Measurements from ENCODE around the gene SCN3B. TPM values are rescaled to one million over a fixed set of nuclear protein-coding genes. Genes with fewer than 3 reads are reported as not detected.

Gene SCN3B
- total and polyA plus RNA-seq, 2 of the 4 experiments (the other 2 are of a cell fraction), result under 0.01 to 0.03 TPM

- Histone ChIP-seq H3K9ac (ENCODE audit: low read depth, low read length) (no peak overlapping the region), H2AK9ac (replicated peaks; ENCODE audit: low read depth, low read length, poor library complexity) (no peak overlapping the region), H2AFZ (replicated peaks; ENCODE audit: low read length, poor library complexity) (no peak overlapping the region), H2BK15ac (ENCODE audit: low read depth, low read length) (no peak overlapping the region), H3K56ac (ENCODE audit: extremely low read depth, insufficient read depth, low read length) (no peak overlapping the region), H3K18ac (ENCODE audit: low read depth, low read length) (no peak overlapping the region), H3K14ac (replicated peaks; ENCODE audit: low read depth, low read length) (no peak overlapping the region), H4K91ac (ENCODE audit: insufficient read depth, low read depth, low read length) (no peak overlapping the region), H3K4me2 (ENCODE audit: low read depth, low read length) (no peak overlapping the region), H3K27me3 (ENCODE audit: control insufficient read depth, insufficient read depth, low read length) (peaks cover 3% of the 10 kb centered on the region), H3K36me3 (ENCODE audit: control insufficient read depth, insufficient read depth, low read length) (no peaks in the 10 kb centered on the region), H2BK5ac (ENCODE audit: low read depth, low read length, poor library complexity, severe bottlenecking) (no peak overlapping the region), H3K4me3 (ENCODE audit: insufficient read depth, low read depth, low read length) (no peak overlapping the region), H3K79me1 (ENCODE audit: low read depth in 1 of 2, low read length in 2 of 2) (no peaks in the 10 kb centered on the region), H3K27ac (ENCODE audit: insufficient read depth, low read length) (no peak overlapping the region), H2BK120ac (ENCODE audit: low read depth, low read length) (no peak overlapping the region), H3K4me1 (ENCODE audit: control insufficient read depth, insufficient read depth, low read length) (no peaks in the 10 kb centered on the region), H3K23ac (ENCODE audit: low read depth, low read length) (no peak overlapping the region), H2BK20ac (ENCODE audit: low read depth, low read length) (no peak overlapping the region), H4K5ac (ENCODE audit: low read depth, low read length) (no peak overlapping the region), H3K9me1 (ENCODE audit: insufficient read depth, low read length) (no peaks in the 10 kb centered on the region), H3K4ac (ENCODE audit: low read depth, low read length) (no peak overlapping the region), H4K8ac (ENCODE audit: low read depth in 2 of 2, low read length in 2 of 2) (no peak overlapping the region), H3K9me3 (ENCODE audit: control insufficient read depth, insufficient read depth, low read length) (no peaks in the 10 kb centered on the region), H2AK5ac (ENCODE audit: low read depth, low read length) (no peak overlapping the region), H4K20me1 (ENCODE audit: insufficient read depth, low read length) (no peaks in the 10 kb centered on the region)
- no peak for TF ChIP-seq POLR2A (IDR thresholded peaks at IDR 0.05; ENCODE audit: low read depth, low read length)
- no peak for TF ChIP-seq ELK1 (IDR thresholded peaks at IDR 0.05; ENCODE audit: borderline replicate concordance, low read depth, low read length)
- no peak for DNase-seq
- in situ Hi-C loops (cut with MboI; ENCODE audit: low sequenced_read_pairs) (no loop called here), dilution Hi-C loops (cut with HindIII; ENCODE audit: low sequenced_read_pairs, unreplicated experiment) (no loop called here), intact Hi-C loops (cut with micrococcal nuclease) (no loop called here)
- no peak for ATAC-seq (ENCODE audit: low read depth)
- no CpG with 5 or more reads among the region's 5 CpGs for WGBS, 2 experiments (ENCODE audit: extremely low coverage in 2 of 2, insufficient read length in 1 of 2)
- BruUV-seq (replicated peaks), result no TSS peak
- CTCF ChIA-PET, result interaction anchor here (0.8 kb wide), 1 partner anchor 25 kb away, joined by 3 read pairs; no protein-coding TSS in a partner anchor
- POLR2A ChIA-PET (ENCODE audit: unreplicated experiment), result no interaction called here
These were observed 28.4 kb upstream of the SCN3B start for GRCh38 chr11:123682696-123683410.
